ENCODE data around the gene CST5.
A peak's percentile ranks its signal among the peaks of the same experiment; 100 is the strongest.
"Not testable (repeated sequence)": the region's sequence is repeated elsewhere in the genome, so short reads cannot be mapped to it uniquely, and the experiment has no call there.

CST5 gene

GRCh38 chr20:23879328-23879798, at the start of gene CST5:
CST5 (minus strand) TSS chr20:23879748; CDS start chr20:23879676, 72 bp downstream.
- no peak for DNase-seq

- DNase-seq: no peak
Measured at GRCh38 chr20:23928788-23929187, 49.2 kb upstream of the CST5 start.

- DNase-seq: no peak
Measured at GRCh38 chr20:23928353-23928752, 48.8 kb upstream of the CST5 start.

GRCh38 chr20:23926944-23927872, 47.7 kb upstream of the CST5 start:
- no peak for DNase-seq

- no peak for DNase-seq
Measured at GRCh38 chr20:23926526-23926880, 47.0 kb upstream of the CST5 start.

GRCh38 chr20:23925789-23926525, 46.4 kb upstream of the CST5 start:
- no peak for DNase-seq

GRCh38 chr20:23924751-23925150, 45.2 kb upstream of the CST5 start:
- DNase-seq: no peak

GRCh38 chr20:23923891-23924435, 44.4 kb upstream of the CST5 start:
- DNase-seq: peak; percentile 41

GRCh38 chr20:23923311-23923710, 43.8 kb upstream of the CST5 start:
- no peak for DNase-seq

GRCh38 chr20:23920408-23921325, 41.1 kb upstream of the CST5 start:
- DNase-seq: peak; percentile 8

- no peak for DNase-seq
Measured at GRCh38 chr20:23918896-23919295, 39.3 kb upstream of the CST5 start.

- no peak for DNase-seq
Measured at GRCh38 chr20:23918101-23918862, 38.7 kb upstream of the CST5 start.

- DNase-seq: no peak
Measured at GRCh38 chr20:23917024-23917725, 37.6 kb upstream of the CST5 start.

GRCh38 chr20:23915844-23916243, 36.3 kb upstream of the CST5 start:
- no peak for DNase-seq

- DNase-seq: not testable (repeated sequence)
Measured at GRCh38 chr20:23914469-23914868, 34.9 kb upstream of the CST5 start.

GRCh38 chr20:23910210-23910609, 30.7 kb upstream of the CST5 start:
- DNase-seq: no peak

GRCh38 chr20:23909390-23909789, 29.8 kb upstream of the CST5 start:
- DNase-seq: no peak

GRCh38 chr20:23907579-23907978, 28.0 kb upstream of the CST5 start:
- no peak for DNase-seq

- DNase-seq: not testable (repeated sequence)
Measured at GRCh38 chr20:23902396-23902795, 22.8 kb upstream of the CST5 start.

- not testable (repeated sequence) for DNase-seq
Measured at GRCh38 chr20:23890867-23891266, 11.3 kb upstream of the CST5 start.

GRCh38 chr20:23889775-23890187, 10.2 kb upstream of the CST5 start:
- peak; percentile 63 for DNase-seq

Measured in NCI-H1092 (cell line).